HepG2 (cell line): ENCODE measurements around the gene RANBP17. TPM values are rescaled to one million over a fixed set of nuclear protein-coding genes. Genes with fewer than 3 reads are reported as not detected.
A peak's percentile ranks its signal among the peaks of the same experiment; 100 is the strongest.

Experiments
- ATAC-seq: fragments of 200-7000 bp; cut with Tn5 transposase; 3 replicates; pipeline ENCODE4 v1.9.1; 2020; ENCODE audit warnings: mild to moderate bottlenecking, moderate library complexity
- BruUV-seq: library from RNA; stranded (reverse); fragments of 400-500 nt; replicated peaks from 2 replicates; lab custom pipeline; 2021; lab: Mats Ljungman, UMichigan
- CTCF ChIA-PET: fragments of 300-600 bp; formaldehyde crosslinking; extraction: SDS; loops from one replicate; lab custom pipeline; 2021; ENCODE audit warnings: low total read pairs, inconsistent platforms, low intra/inter-chr PET ratio; lab: Yijun Ruan, JAX
- POLR2A ChIA-PET: fragments of 350-600 bp; sonication (Branson Sonifier 250); formaldehyde crosslinking; loops from one replicate; lab custom pipeline; 2020; ENCODE audit warnings: antibody characterized with exemption, inconsistent platforms; lab: Yijun Ruan, JAX
- DNase-seq: peaks from one replicate; pipeline ENCODE4 v3.0.0-alpha.2; 2015; ENCODE audit warnings: low spot score
- FAIRE-seq: peaks from 3 replicates; lab custom pipeline; 2011; peaks lifted over from hg19 to GRCh38; lab: Jason Lieb, UNC
- H2AFZ ChIP-seq: one replicate; pipeline ENCODE4 v1.6.1; 2011; ENCODE audit warnings: low read length, inconsistent platforms
- H3K27ac ChIP-seq: fragments of 300-600 bp; 3 replicates; pipeline ENCODE4 v1.8.0; 2011; ENCODE audit warnings: mixed run types, mild to moderate bottlenecking, mixed read lengths, low read length, inconsistent platforms; ENCODE audit not compliant: insufficient read depth; ENCODE audit errors: extremely low read length
- H3K27me3 ChIP-seq, 2 experiments: fragments of 200-600 bp in 1 of 2; 2 replicates in 1 of 2; 3 replicates in 1 of 2; pipeline versions ENCODE4 v1.6.0 to v1.8.0; 2011; ENCODE audit warnings: low read length in 2 of 2, mild to moderate bottlenecking in 2 of 2, moderate library complexity in 2 of 2, inconsistent platforms in 1 of 2; ENCODE audit not compliant: insufficient read depth in 2 of 2, control insufficient read depth in 1 of 2
- H3K36me3 ChIP-seq, 2 experiments: fragments of 200-600 bp in 1 of 2; replicated peaks in 1 of 2; 2 replicates in 1 of 2; 3 replicates in 1 of 2; pipeline versions ENCODE4 v1.5.1 to v1.8.0; 2011; ENCODE audit warnings: low read length in 2 of 2, inconsistent platforms in 1 of 2; ENCODE audit not compliant: insufficient read depth in 2 of 2, control insufficient read depth in 1 of 2
- H3K4me1 ChIP-seq: 2 replicates; pipeline ENCODE4 v1.5.1; 2012; ENCODE audit warnings: low read length, inconsistent platforms; ENCODE audit not compliant: insufficient read depth
- H3K4me2 ChIP-seq: 2 replicates; pipeline ENCODE4 v1.6.0; 2011; ENCODE audit warnings: low read depth, low read length, inconsistent platforms
- H3K4me3 ChIP-seq, 3 experiments: fragments of 200-600 bp in 1 of 3; sonication (generic), shearing (Covaris generic) in 1 of 3; replicated peaks in 1 of 3; 2 replicates each; pipeline ENCODE4 v1.5.1; 2011 to 2016; ENCODE audit warnings: low read length in 3 of 3, inconsistent platforms in 2 of 3, low read depth in 2 of 3, mild to moderate bottlenecking in 2 of 3, control low read depth in 1 of 3, mixed read lengths in 1 of 3; ENCODE audit not compliant: insufficient read depth in 1 of 3
- H3K79me2 ChIP-seq: one replicate; pipeline ENCODE4 v1.6.1; 2011; ENCODE audit warnings: low read length, inconsistent platforms; ENCODE audit not compliant: insufficient read depth
- H3K9ac ChIP-seq: 2 replicates; pipeline ENCODE4 v1.6.0; 2011; ENCODE audit warnings: mild to moderate bottlenecking, low read depth, low read length, inconsistent platforms; ENCODE audit not compliant: insufficient read depth
- H3K9me3 ChIP-seq: 2 replicates; pipeline ENCODE4 v1.5.1; 2012; ENCODE audit warnings: mild to moderate bottlenecking, low read length
- H4K20me1 ChIP-seq: 2 replicates; pipeline ENCODE4 v1.6.0; 2011; ENCODE audit warnings: inconsistent platforms, mild to moderate bottlenecking, low read length, moderate library complexity; ENCODE audit not compliant: insufficient read depth
- BRD4 ChIP-seq: sonication (generic); formaldehyde crosslinking; IDR thresholded peaks from 2 replicates; pipeline ENCODE4 v1.4.0; 2020; ENCODE audit warnings: missing genetic modification reagents
- HMGA1 ChIP-seq: sonication (generic); formaldehyde crosslinking; conservative IDR thresholded peaks from 2 replicates; pipeline ENCODE4 v1.4.0; 2020; ENCODE audit warnings: missing genetic modification reagents
- KLF16 ChIP-seq, 2 experiments: sonication (generic) in 1 of 2; formaldehyde crosslinking in 1 of 2; IDR thresholded peaks; 2 replicates each; pipeline versions ENCODE4 v1.6.1 to v1.8.0; 2016 to 2023; ENCODE audit warnings: missing genetic modification reagents in 2 of 2, missing compliant biosample characterization in 1 of 2
- MAFF ChIP-seq: IDR thresholded peaks from 2 replicates; pipeline ENCODE4 v1.6.1; 2011; ENCODE audit warnings: low read depth, low read length, improper control_type of control experiment
- MAFK ChIP-seq, 2 experiments: IDR thresholded peaks in 1 of 2; conservative IDR thresholded peaks in 1 of 2; 2 replicates each; pipeline ENCODE4 v1.6.1; 2011; ENCODE audit warnings: improper control_type of control experiment in 2 of 2, low read length in 2 of 2
- MED8 ChIP-seq: sonication (generic); formaldehyde crosslinking; IDR thresholded peaks from 2 replicates; pipeline ENCODE4 v1.8.1; 2023; ENCODE audit warnings: mild to moderate bottlenecking, missing genetic modification reagents; ENCODE audit not compliant: insufficient replicate concordance
- NR0B2 ChIP-seq: sonication (generic); formaldehyde crosslinking; IDR thresholded peaks from 2 replicates; pipeline ENCODE4 v1.4.0; 2020; ENCODE audit warnings: mild to moderate bottlenecking, missing genetic modification reagents
- PLRG1 ChIP-seq: fragments of 450-650 bp; conservative IDR thresholded peaks from 2 replicates; pipeline ENCODE4 v1.6.1; 2016
- RARA ChIP-seq: IDR thresholded peaks from 2 replicates; pipeline ENCODE4 v1.6.1; 2016; ENCODE audit warnings: missing genetic modification reagents, missing compliant biosample characterization
- SMAD1 ChIP-seq: sonication (generic); formaldehyde crosslinking; IDR thresholded peaks from 2 replicates; pipeline ENCODE4 v1.4.0; 2020; ENCODE audit warnings: missing genetic modification reagents, low read depth, mild to moderate bottlenecking, borderline replicate concordance
- ZBTB37 ChIP-seq: sonication (generic); formaldehyde crosslinking; IDR thresholded peaks from 2 replicates; pipeline ENCODE4 v1.4.0; 2020; ENCODE audit warnings: mild to moderate bottlenecking, missing genetic modification reagents
- ZNF230 ChIP-seq: sonication (generic); formaldehyde crosslinking; IDR thresholded peaks from 2 replicates; pipeline ENCODE4 v1.4.0; 2020; ENCODE audit warnings: mild to moderate bottlenecking, missing genetic modification reagents
- ZNF660 ChIP-seq: sonication (generic); formaldehyde crosslinking; IDR thresholded peaks from 2 replicates; pipeline ENCODE4 v1.5.1; 2020; ENCODE audit warnings: mild to moderate bottlenecking, low read depth, missing genetic modification reagents, borderline replicate concordance
- ZNF687 ChIP-seq: sonication (generic); formaldehyde crosslinking; IDR thresholded peaks from 2 replicates; pipeline ENCODE4 v1.5.1; 2020; ENCODE audit warnings: mild to moderate bottlenecking, missing genetic modification reagents, moderate library complexity
- whole genome bisulfite sequencing: methylation state at CpG from one replicate; pipeline ENCODE4 v1.1.6; 2017; ENCODE audit warnings: low lambda C conversion rate; 5-methylcytosine and 5-hydroxymethylcytosine counted together
- in situ Hi-C: cut with HindIII; loops from 2 replicates; pipeline ENCODE4 v1.10.0; 2017; ENCODE audit warnings: low pct_unique_long_range_greater_than_20kb; ENCODE audit not compliant: extremely low pct_ligation_motif_present
- intact Hi-C: fragments of 100-400 bp; cut with micrococcal nuclease; formaldehyde crosslinking; loops from one replicate; pipeline ENCODE4 v1.10.0; 2022; ENCODE audit not compliant: unreplicated experiment
- polyA plus RNA-seq, 8 experiments: library from polyadenylated mRNA; depleted of rRNA in 3 of 8; stranded (reverse) in 7 of 8; unstranded in 1 of 8; fragments of >200 nt; fragmentation: Illumina TruSeq in 4 of 8; extraction: Trizol in 4 of 8; gene quantifications; 2 replicates each; pipeline versions ENCODE4 v1.2.1 to v1.2.3, GENCODE V29; 2011 to 2016; ENCODE audit warnings: low read depth in 4 of 8, missing spikeins in 1 of 8, mixed read lengths in 1 of 8; ENCODE audit not compliant: insufficient read depth in 1 of 8
- total RNA-seq, 5 experiments: library from RNA; depleted of rRNA; stranded (reverse); fragments of >200 nt; fragmentation: Illumina TruSeq; extraction: Trizol; gene quantifications; 2 replicates each; pipeline ENCODE4 v1.2.3, GENCODE V29; 2016; ENCODE audit warnings: low read depth in 1 of 5

The RANBP17 gene
- total and polyA plus RNA-seq, 2 of the 13 experiments (the other 11 are each of a cell fraction or from before 2014, with no cell fraction given) = not detected

- intact Hi-C loops = no loop called here
- Histone ChIP-seq H3K27ac (no peak overlapping the region), H3K4me2 (no peak overlapping the region), H4K20me1 (no peaks in the 10 kb centered on the region), H3K27me3 (no peaks in the 10 kb centered on the region), H3K79me2 (no peaks in the 10 kb centered on the region), H3K9me3 (peaks cover 30% of the 10 kb centered on the region), H3K4me1 (no peaks in the 10 kb centered on the region), H3K36me3 (no peaks in the 10 kb centered on the region), H3K4me3 (no peak overlapping the region), H3K9ac (no peak overlapping the region), H2AFZ (no peak overlapping the region)
- in situ Hi-C loops = no loop called here
- peak; percentile 72 for TF ChIP-seq MAFF
- TF ChIP-seq PLRG1 = no peak
- TF ChIP-seq MAFK (conservative IDR thresholded peaks at IDR 0.05 in 1 of 2, IDR thresholded peaks at IDR 0.05 in 1 of 2; ENCODE audit: low read length in 2 of 2) = peak; percentile 61 to 86; a peak in 3 of 4 replicates
- TF ChIP-seq SMAD1 (CRISPR knock-in tag) = no peak
- TF ChIP-seq HMGA1 (CRISPR knock-in tag) = no peak
- TF ChIP-seq MED8 (CRISPR knock-in tag) = no peak
- TF ChIP-seq ZBTB37 (CRISPR knock-in tag) = no peak
- no peak for FAIRE-seq
- no peak for ATAC-seq
- ChIA-PET POLR2A (no interaction called here), CTCF (no interaction called here)
- no TSS peak for BruUV-seq
- no peak for DNase-seq
Measured at GRCh38 chr5:171024084-171024483, 162.3 kb downstream of the RANBP17 start.

GRCh38 chr5:171029401-171029800 lies 167.6 kb downstream of the RANBP17 start:
- H3K79me2 ChIP-seq = no peaks in the 10 kb centered on the region
- no TSS peak for BruUV-seq
- in situ Hi-C loops = no loop called here

More at GRCh38 chr5:171029401-171029800, 167.6 kb downstream of the RANBP17 start:
- WGBS = under 1% methylated on average over 3 of the region's 3 CpGs
- DNase-seq (no peak), ATAC-seq (no peak), FAIRE-seq (no peak)
- Histone ChIP-seq H3K27me3 (no peaks in the 10 kb centered on the region), H2AFZ (no peak overlapping the region), H3K4me2 (no peak overlapping the region), H3K9me3 (peaks cover under 1% of the 10 kb centered on the region), H3K27ac (no peak overlapping the region), H3K4me3 (no peak overlapping the region), H3K9ac (no peak overlapping the region), H3K4me1 (no peaks in the 10 kb centered on the region), H4K20me1 (no peaks in the 10 kb centered on the region), H3K36me3 (no peaks in the 10 kb centered on the region)
- TF ChIP-seq RARA = no peak
- no peak for TF ChIP-seq BRD4 (CRISPR knock-in tag)
- TF ChIP-seq ZNF230 (CRISPR knock-in tag) = no peak
- TF ChIP-seq ZNF660 = no peak
- TF ChIP-seq ZNF687 (CRISPR knock-in tag) = no peak
- TF ChIP-seq NR0B2 (CRISPR knock-in tag) = no peak
- TF ChIP-seq KLF16 (CRISPR knock-in tag; IDR thresholded peaks at IDR 0.05) = no peak
- POLR2A ChIA-PET = no interaction called here
- intact Hi-C loops = no loop called here
- CTCF ChIA-PET = no interaction called here
